Keratinocyte (primary cell): ENCODE results near the gene TNFSF13B.

Experiments used
- CTCF ChIP-seq, 3 experiments: IDR thresholded peaks in 1 of 3; conservative IDR thresholded peaks in 1 of 3; optimal IDR thresholded peaks in 1 of 3; 2 replicates in 2 of 3; 3 replicates in 1 of 3; pipeline versions ENCODE3 to v1.5.1; 2011; ENCODE audit warnings: low read length in 3 of 3, mild to moderate bottlenecking in 3 of 3, moderate library complexity in 2 of 3, control low read depth in 1 of 3, inconsistent platforms in 1 of 3; ENCODE audit not compliant: insufficient read depth in 2 of 3; ENCODE audit errors: extremely low read depth in 1 of 3
- EZH2 ChIP-seq: IDR thresholded peaks from one replicate; pipeline ENCODE4 v1.6.1; 2012; ENCODE audit warnings: inconsistent platforms, mild to moderate bottlenecking, low read length, moderate library complexity

- TF ChIP-seq CTCF (optimal IDR thresholded peaks at IDR 0.05 in 1 of 3, IDR thresholded peaks at IDR 0.05 in 1 of 3, conservative IDR thresholded peaks at IDR 0.05 in 1 of 3; ENCODE audit: extremely low read depth in 1 of 3, insufficient read depth in 2 of 3, low read length in 3 of 3) (no peak), EZH2 (no peak)
Observed at GRCh38 chr13:108297114-108297513, 27.6 kb downstream of the TNFSF13B start.
